ENCODE results near the gene DSTYK. TPM values are rescaled to one million over a fixed set of nuclear protein-coding genes. Genes with fewer than 3 reads are reported as not detected.

DSTYK gene
- polyA plus RNA-seq, 1 of the 3 experiments (the other 2 are of a cell fraction) = 4.4 TPM

DNA sequence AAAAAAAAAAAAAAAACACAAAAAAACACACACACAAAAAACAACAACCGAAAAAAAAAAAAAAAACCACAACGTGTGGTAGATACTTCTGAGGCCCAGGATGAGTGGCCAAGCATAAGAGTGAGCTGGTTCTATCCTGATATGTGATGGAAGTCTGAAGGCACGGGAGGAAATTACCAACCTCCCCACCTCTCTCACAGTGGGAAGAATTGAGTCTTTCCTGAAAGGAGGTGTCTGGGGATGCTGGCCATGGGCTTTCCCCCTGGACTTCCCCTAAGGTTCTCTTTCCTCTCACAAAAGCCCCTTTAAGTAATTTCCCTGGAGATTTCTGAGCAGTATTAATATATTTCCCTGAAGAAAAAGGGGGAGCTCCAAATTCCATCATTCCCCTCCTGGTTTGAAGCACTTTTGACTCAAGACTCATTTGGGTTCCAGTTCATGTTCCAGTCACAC is 21.5 kb upstream of the DSTYK start:
- no peak overlapping the region for H3K9ac ChIP-seq
- WGBS (ENCODE audit: low lambda C conversion rate) = 83% methylated on average over 3 of the region's 3 CpGs
- no peak overlapping the region for H3K4me2 ChIP-seq
- peaks cover 3% of the 10 kb centered on the region; the same call in 1 of the 2 replicates for H4K20me1 ChIP-seq (ENCODE audit: insufficient read depth)
- no peak overlapping the region for H3K4me3 ChIP-seq (ENCODE audit: low read depth in 2 of 2, low read length in 1 of 2)
- peaks cover 4% of the 10 kb centered on the region for H3F3A ChIP-seq (replicated peaks; ENCODE audit: insufficient read depth)
- no peak overlapping the region for H3K27ac ChIP-seq (ENCODE audit: low read depth in 2 of 2, low read length in 1 of 2)
- no peak for DNase-seq
- no peaks in the 10 kb centered on the region for H3K36me3 ChIP-seq (replicated peaks in 1 of 2; ENCODE audit: control insufficient read depth in 1 of 2, insufficient read depth in 2 of 2, low read length in 1 of 2)
- H3K9me3 ChIP-seq = no peaks in the 10 kb centered on the region
- POLR2A ChIA-PET = no interaction called here
- no peaks in the 10 kb centered on the region for H3K79me2 ChIP-seq (ENCODE audit: insufficient read depth)
- H3K4me1 ChIP-seq (ENCODE audit: control insufficient read depth in 1 of 2, insufficient read depth in 2 of 2, low read depth in 1 of 2, low read length in 1 of 2) = peaks cover 4 to 13% of the 10 kb centered on the region in 2 experiments; a peak in 1 of 4 replicates
- H3K27me3 ChIP-seq (ENCODE audit: insufficient read depth) = no peaks in the 10 kb centered on the region
- TF ChIP-seq FOXM1 (IDR thresholded peaks at IDR 0.05; ENCODE audit: low read depth) = no peak
- no peak for TF ChIP-seq TCF12 (IDR thresholded peaks at IDR 0.05)
- TF ChIP-seq, protein P1, sequence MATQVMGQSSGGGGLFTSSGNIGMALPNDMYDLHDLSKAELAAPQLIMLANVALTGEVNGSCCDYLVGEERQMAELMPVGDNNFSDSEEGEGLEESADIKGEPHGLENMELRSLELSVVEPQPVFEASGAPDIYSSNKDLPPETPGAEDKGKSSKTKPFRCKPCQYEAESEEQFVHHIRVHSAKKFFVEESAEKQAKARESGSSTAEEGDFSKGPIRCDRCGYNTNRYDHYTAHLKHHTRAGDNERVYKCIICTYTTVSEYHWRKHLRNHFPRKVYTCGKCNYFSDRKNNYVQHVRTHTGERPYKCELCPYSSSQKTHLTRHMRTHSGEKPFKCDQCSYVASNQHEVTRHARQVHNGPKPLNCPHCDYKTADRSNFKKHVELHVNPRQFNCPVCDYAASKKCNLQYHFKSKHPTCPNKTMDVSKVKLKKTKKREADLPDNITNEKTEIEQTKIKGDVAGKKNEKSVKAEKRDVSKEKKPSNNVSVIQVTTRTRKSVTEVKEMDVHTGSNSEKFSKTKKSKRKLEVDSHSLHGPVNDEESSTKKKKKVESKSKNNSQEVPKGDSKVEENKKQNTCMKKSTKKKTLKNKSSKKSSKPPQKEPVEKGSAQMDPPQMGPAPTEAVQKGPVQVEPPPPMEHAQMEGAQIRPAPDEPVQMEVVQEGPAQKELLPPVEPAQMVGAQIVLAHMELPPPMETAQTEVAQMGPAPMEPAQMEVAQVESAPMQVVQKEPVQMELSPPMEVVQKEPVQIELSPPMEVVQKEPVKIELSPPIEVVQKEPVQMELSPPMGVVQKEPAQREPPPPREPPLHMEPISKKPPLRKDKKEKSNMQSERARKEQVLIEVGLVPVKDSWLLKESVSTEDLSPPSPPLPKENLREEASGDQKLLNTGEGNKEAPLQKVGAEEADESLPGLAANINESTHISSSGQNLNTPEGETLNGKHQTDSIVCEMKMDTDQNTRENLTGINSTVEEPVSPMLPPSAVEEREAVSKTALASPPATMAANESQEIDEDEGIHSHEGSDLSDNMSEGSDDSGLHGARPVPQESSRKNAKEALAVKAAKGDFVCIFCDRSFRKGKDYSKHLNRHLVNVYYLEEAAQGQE (IDR thresholded peaks at IDR 0.05; ENCODE audit: low read depth, low read length) = no peak
- TF ChIP-seq, protein P2, sequence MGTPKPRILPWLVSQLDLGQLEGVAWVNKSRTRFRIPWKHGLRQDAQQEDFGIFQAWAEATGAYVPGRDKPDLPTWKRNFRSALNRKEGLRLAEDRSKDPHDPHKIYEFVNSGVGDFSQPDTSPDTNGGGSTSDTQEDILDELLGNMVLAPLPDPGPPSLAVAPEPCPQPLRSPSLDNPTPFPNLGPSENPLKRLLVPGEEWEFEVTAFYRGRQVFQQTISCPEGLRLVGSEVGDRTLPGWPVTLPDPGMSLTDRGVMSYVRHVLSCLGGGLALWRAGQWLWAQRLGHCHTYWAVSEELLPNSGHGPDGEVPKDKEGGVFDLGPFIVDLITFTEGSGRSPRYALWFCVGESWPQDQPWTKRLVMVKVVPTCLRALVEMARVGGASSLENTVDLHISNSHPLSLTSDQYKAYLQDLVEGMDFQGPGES (IDR thresholded peaks at IDR 0.05; ENCODE audit: low read depth, low read length) = no peak
- no peak for TF ChIP-seq RAD21 (IDR thresholded peaks at IDR 0.05; ENCODE audit: low read length)
- TF ChIP-seq FOSL2 (IDR thresholded peaks at IDR 0.05; ENCODE audit: borderline replicate concordance, low read depth) = no peak
- TF ChIP-seq RCOR1 (IDR thresholded peaks at IDR 0.05; ENCODE audit: low read length) = no peak
- H3K9me2 ChIP-seq = no peaks in the 10 kb centered on the region
- CTCF ChIA-PET = interaction anchor here (1.2 kb wide), 1 partner anchor 23 kb away, joined by 7 read pairs; no protein-coding TSS in a partner anchor
- no peak overlapping the region for H2AFZ ChIP-seq (ENCODE audit: low read depth)

DNA sequence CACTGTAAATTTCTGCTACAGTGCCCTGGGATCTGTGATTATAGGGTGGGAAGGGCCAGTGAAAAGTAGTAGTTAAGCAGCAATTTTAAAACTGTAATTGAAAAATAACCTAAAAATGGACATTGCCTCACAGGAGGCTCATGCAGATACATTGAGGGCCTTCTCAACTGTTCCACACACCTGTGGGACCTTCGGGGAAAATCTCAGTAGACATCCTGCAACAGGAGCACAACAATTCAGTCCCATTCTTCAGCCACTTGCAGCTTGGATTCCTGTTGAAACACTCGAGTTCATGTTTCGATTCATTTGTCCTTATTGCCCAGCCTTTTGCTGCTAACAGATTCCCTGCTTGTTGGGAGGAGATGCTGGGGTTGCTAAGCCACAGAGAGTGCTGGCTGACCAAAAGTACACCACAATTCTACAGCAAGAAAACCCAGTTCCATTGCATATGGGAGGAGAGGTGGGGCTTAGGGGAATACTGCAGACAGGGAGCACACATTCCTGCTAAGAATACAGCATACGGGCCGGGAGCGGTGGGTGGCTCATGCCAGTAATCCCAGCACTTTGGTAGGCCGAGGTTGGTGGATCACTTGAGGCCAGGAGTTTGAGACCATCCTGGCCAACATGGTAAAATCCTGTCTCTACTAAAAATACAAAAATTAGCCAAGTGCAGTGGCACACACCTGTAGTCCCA is 20.8 kb upstream of the DSTYK start:
- ChIA-PET CTCF (interaction anchor here (1.2 to 1.5 kb wide), 2 partner anchors 24 to 257 kb away, joined by 3 to 7 read pairs; no protein-coding TSS in a partner anchor), POLR2A (no interaction called here)
- 89% methylated on average over 7 of the region's 7 CpGs for WGBS (ENCODE audit: low lambda C conversion rate)
- Histone ChIP-seq H3K9ac (no peak overlapping the region), H3K79me2 (ENCODE audit: insufficient read depth) (no peaks in the 10 kb centered on the region), H3K4me1 (ENCODE audit: control insufficient read depth in 1 of 2, insufficient read depth in 2 of 2, low read depth in 1 of 2, low read length in 1 of 2) (peaks cover 4 to 14% of the 10 kb centered on the region in 2 experiments; a peak in 2 of 4 replicates), H3K4me3 (ENCODE audit: low read depth in 2 of 2, low read length in 1 of 2) (no peak overlapping the region), H3K4me2 (no peak overlapping the region), H3K36me3 (replicated peaks in 1 of 2; ENCODE audit: control insufficient read depth in 1 of 2, insufficient read depth in 2 of 2, low read length in 1 of 2) (no peaks in the 10 kb centered on the region), H3F3A (replicated peaks; ENCODE audit: insufficient read depth) (peaks cover 4% of the 10 kb centered on the region), H2AFZ (ENCODE audit: low read depth) (no peak overlapping the region), H3K27me3 (ENCODE audit: insufficient read depth) (no peaks in the 10 kb centered on the region), H3K27ac (ENCODE audit: low read depth in 2 of 2, low read length in 1 of 2) (no peak overlapping the region), H3K9me3 (no peaks in the 10 kb centered on the region), H4K20me1 (ENCODE audit: insufficient read depth) (peaks cover 3% of the 10 kb centered on the region; the same call in 1 of the 2 replicates), H3K9me2 (no peaks in the 10 kb centered on the region)
- no peak for DNase-seq
- TF ChIP-seq GABPA (IDR thresholded peaks at IDR 0.05; ENCODE audit: low read depth) (no peak), RXRA (IDR thresholded peaks at IDR 0.05; ENCODE audit: borderline replicate concordance, low read depth) (no peak)

All from SK-N-SH (cell line).